Liver (tissue), 3 donors: ENCODE results near the gene C3orf38.

ENCODE experiments used
- ATF3 ChIP-seq: IDR thresholded peaks from 2 replicates; pipeline ENCODE4 v1.6.1; 2016; ENCODE audit warnings: antibody characterized with exemption
- CTCF ChIP-seq: fragments of 150-350 bp; IDR thresholded peaks from 2 replicates; pipeline ENCODE4 v1.5.1; 2017; ENCODE audit warnings: improper control_type of control experiment, low read depth, low read length; ENCODE audit not compliant: missing input control
- FOXA1 ChIP-seq: IDR thresholded peaks from 2 replicates; pipeline ENCODE4 v1.6.1; 2016; ENCODE audit warnings: antibody characterized with exemption
- GABPA ChIP-seq, 2 donors: IDR thresholded peaks in 1 of 2; conservative IDR thresholded peaks in 1 of 2; 2 replicates each; pipeline ENCODE4 v1.6.1; 2016; ENCODE audit warnings: antibody characterized with exemption in 2 of 2, mild to moderate bottlenecking in 1 of 2, moderate library complexity in 1 of 2
- HNF4A ChIP-seq, 2 donors: conservative IDR thresholded peaks; 2 replicates each; pipeline ENCODE4 v1.6.1; 2016; ENCODE audit warnings: antibody characterized with exemption in 2 of 2, mild to moderate bottlenecking in 2 of 2
- JUND ChIP-seq, 2 donors: IDR thresholded peaks; 2 replicates each; pipeline ENCODE4 v1.6.1; 2016; ENCODE audit warnings: antibody characterized with exemption in 2 of 2
- MAX ChIP-seq: IDR thresholded peaks from 2 replicates; pipeline ENCODE4 v1.6.1; 2016; ENCODE audit warnings: antibody characterized with exemption
- RAD21 ChIP-seq, 2 donors: IDR thresholded peaks; 2 replicates each; pipeline ENCODE4 v1.6.1; 2016; ENCODE audit warnings: antibody characterized with exemption in 2 of 2, mild to moderate bottlenecking in 2 of 2
- SP1 ChIP-seq: IDR thresholded peaks from 2 replicates; pipeline ENCODE4 v1.6.1; 2018; ENCODE audit warnings: antibody characterized with exemption, mild to moderate bottlenecking
- donor health status: healthy.
- donor health status: healthy.

- TF ChIP-seq CTCF, result no peak
- TF ChIP-seq JUND (IDR thresholded peaks at IDR 0.05), result no peak
- TF ChIP-seq ATF3, result no peak
- TF ChIP-seq RAD21 (IDR thresholded peaks at IDR 0.05), result no peak
- no peak for TF ChIP-seq SP1
- no peak for TF ChIP-seq MAX
- no peak for TF ChIP-seq GABPA (IDR thresholded peaks at IDR 0.05 in 1 of 2, conservative IDR thresholded peaks at IDR 0.05 in 1 of 2)
- TF ChIP-seq FOXA1, result no peak
- TF ChIP-seq HNF4A (conservative IDR thresholded peaks at IDR 0.05), result no peak
Observed at GRCh38 chr3:88133711-88134263, 16.0 kb upstream of the C3orf38 start.
